NT2/D1 (cell line): Measurements from ENCODE around the gene ABCB8.

Source experiments
- SUZ12 ChIP-seq: IDR thresholded peaks from 2 replicates; pipeline ENCODE4 v1.6.1; 2011; ENCODE audit not compliant: insufficient read length, insufficient read depth; ENCODE audit errors: extremely low read depth
- ZNF274 ChIP-seq: IDR thresholded peaks from 2 replicates; pipeline ENCODE4 v1.6.1; 2011; ENCODE audit warnings: mild to moderate bottlenecking, low read depth, low read length

DNA sequence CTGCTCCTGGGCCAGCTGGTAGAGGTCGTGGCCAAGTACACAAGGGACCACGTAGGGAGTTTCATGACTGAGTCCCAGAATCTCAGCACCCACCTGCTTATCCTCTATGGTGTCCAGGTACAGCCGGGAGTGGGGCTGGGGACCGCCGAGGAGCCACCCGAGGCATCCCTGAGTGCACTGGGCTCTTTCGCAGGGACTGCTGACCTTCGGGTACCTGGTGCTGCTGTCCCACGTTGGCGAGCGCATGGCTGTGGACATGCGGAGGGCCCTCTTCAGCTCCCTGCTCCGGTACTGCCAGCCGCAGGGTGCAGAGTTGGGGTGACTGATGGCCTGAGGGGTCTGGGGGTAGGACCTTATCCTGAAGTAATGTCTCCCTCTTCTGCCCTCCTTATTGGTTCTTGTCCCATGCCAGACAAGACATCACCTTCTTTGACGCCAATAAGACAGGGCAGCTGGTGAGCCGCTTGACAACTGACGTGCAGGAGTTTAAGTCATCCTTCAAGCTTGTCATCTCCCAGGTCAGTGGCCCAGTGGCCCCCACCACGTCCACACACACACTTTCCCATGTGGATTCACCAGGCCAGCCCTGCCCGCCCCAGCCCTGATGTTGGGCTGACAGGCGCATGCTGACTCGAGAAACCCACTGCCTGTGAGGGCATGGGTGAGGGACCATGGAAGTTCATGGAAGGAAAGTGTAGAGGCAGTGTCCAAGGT is 6.2 kb downstream of the ABCB8 start:
- TF ChIP-seq SUZ12 (no peak), ZNF274 (no peak)
